K562 (cell line): ENCODE results near the gene TIAL1. TPM values are rescaled to one million over a fixed set of nuclear protein-coding genes. Genes with fewer than 3 reads are reported as not detected.

Experiments used
- BRF2 ChIP-seq: IDR thresholded peaks from 3 replicates; pipeline ENCODE4 v1.6.1; 2011; ENCODE audit warnings: borderline replicate concordance, mild to moderate bottlenecking; ENCODE audit not compliant: insufficient read length, insufficient read depth
- CREB3L1 ChIP-seq: fragments of 450-650 bp; IDR thresholded peaks from 2 replicates; pipeline ENCODE4 v1.6.1; 2014; ENCODE audit warnings: low read depth, mild to moderate bottlenecking, moderate library complexity, borderline replicate concordance
- CREBBP ChIP-seq: IDR thresholded peaks from one replicate; pipeline ENCODE4 v1.6.1; 2012; ENCODE audit warnings: low read depth, mild to moderate bottlenecking, control low read depth, inconsistent platforms, low read length
- CTBP1 ChIP-seq: fragments of 450-650 bp; IDR thresholded peaks from 2 replicates; pipeline ENCODE4 v1.6.1; 2016; ENCODE audit warnings: borderline replicate concordance
- CXXC5 ChIP-seq: fragments of 250-450 bp; sonication (Bioruptor Pico); IDR thresholded peaks from 2 replicates; pipeline ENCODE4 v1.8.0; 2022; ENCODE audit warnings: inconsistent platforms, mild to moderate bottlenecking, moderate library complexity
- E2F6 ChIP-seq, 2 experiments: IDR thresholded peaks; 2 replicates each; pipeline ENCODE4 v1.6.1; 2011; ENCODE audit warnings: borderline replicate concordance in 1 of 2, control low read depth in 1 of 2, low read depth in 1 of 2, low read length in 1 of 2, mild to moderate bottlenecking in 1 of 2, mixed read lengths in 1 of 2, moderate library complexity in 1 of 2; ENCODE audit not compliant: insufficient read depth in 1 of 2, insufficient read length in 1 of 2, poor library complexity in 1 of 2, severe bottlenecking in 1 of 2; ENCODE audit errors: extremely low read depth in 1 of 2
- EP400 ChIP-seq: fragments of 450-650 bp; IDR thresholded peaks from 2 replicates; pipeline ENCODE4 v1.6.1; 2017; ENCODE audit warnings: antibody characterized with exemption, mild to moderate bottlenecking, moderate library complexity
- MAZ ChIP-seq, 2 experiments: fragments of 450-650 bp in 1 of 2; sonication (generic) in 1 of 2; formaldehyde crosslinking; IDR thresholded peaks in 1 of 2; conservative IDR thresholded peaks in 1 of 2; 2 replicates each; pipeline versions ENCODE4 v1.4.0 to v1.5.0; 2020; ENCODE audit warnings: mild to moderate bottlenecking in 1 of 2, missing genetic modification reagents in 1 of 2
- MBD2 ChIP-seq: sonication (generic); IDR thresholded peaks from 2 replicates; pipeline ENCODE4 v1.6.1; 2016; ENCODE audit warnings: low read depth, borderline replicate concordance
- NONO ChIP-seq, 2 experiments: fragments of 200-400 bp in 1 of 2; fragments of 450-650 bp in 1 of 2; formaldehyde crosslinking in 1 of 2; IDR thresholded peaks; 2 replicates each; pipeline ENCODE4 v1.6.1; 2017; ENCODE audit warnings: low read depth in 2 of 2, mild to moderate bottlenecking in 2 of 2, moderate library complexity in 2 of 2, low read length in 1 of 2
- PCBP2 ChIP-seq: fragments of 200-400 bp; formaldehyde crosslinking; IDR thresholded peaks from 2 replicates; pipeline ENCODE4 v1.6.1; 2018; ENCODE audit warnings: low read length, low read depth, mild to moderate bottlenecking, moderate library complexity; ENCODE audit not compliant: poor library complexity, severe bottlenecking
- POLR2A ChIP-seq: fragments of 450-650 bp; conservative IDR thresholded peaks from 2 replicates; pipeline ENCODE4 v1.6.1; 2016
- POLR2AphosphoS5 ChIP-seq: IDR thresholded peaks from 2 replicates; pipeline ENCODE4 v1.6.1; 2011; ENCODE audit warnings: mild to moderate bottlenecking, low read depth, low read length, moderate library complexity; ENCODE audit not compliant: control insufficient read depth, insufficient read depth
- RBFOX2 ChIP-seq: fragments of 200-400 bp; formaldehyde crosslinking; IDR thresholded peaks from 2 replicates; pipeline ENCODE4 v1.6.1; 2017; ENCODE audit warnings: low read depth, mild to moderate bottlenecking, low read length, moderate library complexity
- SMARCC2 ChIP-seq: fragments of 450-650 bp; IDR thresholded peaks from 2 replicates; pipeline ENCODE4 v1.6.1; 2017; ENCODE audit warnings: antibody characterized with exemption, moderate library complexity, mild to moderate bottlenecking, low read depth
- SUPT5H ChIP-seq: fragments of 450-650 bp; IDR thresholded peaks from 2 replicates; pipeline ENCODE4 v1.6.1; 2016
- TBP ChIP-seq: optimal IDR thresholded peaks from 2 replicates; pipeline ENCODE3; 2011; ENCODE audit warnings: low read depth, low read length, improper control_type of control experiment
- UBTF ChIP-seq, 2 experiments: IDR thresholded peaks; 2 replicates each; pipeline ENCODE4 v1.6.1; 2012; ENCODE audit warnings: improper control_type of control experiment in 2 of 2, low read depth in 2 of 2, low read length in 2 of 2, borderline replicate concordance in 1 of 2
- polyA plus RNA-seq, 8 experiments: library from polyadenylated mRNA; depleted of rRNA in 4 of 8; stranded (reverse) in 5 of 8; unstranded in 3 of 8; fragments of >200 nt; fragmentation: Nextera tagmentation in 2 of 8; fragmentation: Illumina TruSeq in 1 of 8; extraction: Ambion mirVana in 2 of 8; extraction: Trizol in 1 of 8; gene quantifications; 2 replicates each; pipeline versions ENCODE4 v1.2.1 to v1.2.3, GENCODE V29; 2011 to 2014; ENCODE audit warnings: inconsistent platforms in 1 of 8, missing spikeins in 1 of 8
- total RNA-seq, 7 experiments: library from RNA; depleted of rRNA in 6 of 7; stranded (reverse); fragments of >200 nt in 6 of 7; fragmentation: Illumina TruSeq in 2 of 7; extraction: Trizol in 2 of 7; gene quantifications; 2 replicates each; pipeline versions ENCODE4 v1.2.1 to v1.2.3, GENCODE V29; 2011 to 2021; ENCODE audit warnings: low replicate concordance in 1 of 7

Gene TIAL1
- total and polyA plus RNA-seq, 9 of the 15 experiments (the other 6 are each of a cell fraction or from before 2014, with no cell fraction given): 22.5 to 126 (median 58.2) TPM

- TF ChIP-seq E2F6 (IDR thresholded peaks at IDR 0.05; ENCODE audit: borderline replicate concordance in 1 of 2, extremely low read depth in 1 of 2, insufficient read depth in 1 of 2, insufficient read length in 1 of 2, low read depth in 1 of 2, low read length in 1 of 2, poor library complexity in 1 of 2, severe bottlenecking in 1 of 2) (peak in 1 of 2 experiments; percentile 72), RBFOX2 (peak; percentile 86), CREB3L1 (peak; percentile 74; the same call in 1 of the 2 replicates), CXXC5 (CRISPR knock-in tag) (peak; percentile 35; the same call in 1 of the 2 replicates), POLR2AphosphoS5 (peak; percentile 67; the same call in 1 of the 2 replicates), BRF2 (no peak), CTBP1 (peak; percentile 68; the same call in 1 of the 2 replicates), MBD2 (peak; percentile 30; the same call in 1 of the 2 replicates), POLR2A (peak; percentile 75), CREBBP (no peak), NONO (IDR thresholded peaks at IDR 0.05; ENCODE audit: low read depth in 2 of 2, low read length in 1 of 2) (peak in 1 of 2 experiments; percentile 38; a peak in 2 of 4 replicates), MAZ (CRISPR knock-in tag; conservative IDR thresholded peaks at IDR 0.05 in 1 of 2, IDR thresholded peaks at IDR 0.05 in 1 of 2) (peak in 1 of 2 experiments; percentile 63; a peak in 2 of 4 replicates), UBTF (IDR thresholded peaks at IDR 0.05; ENCODE audit: borderline replicate concordance in 1 of 2, low read depth in 2 of 2, low read length in 2 of 2) (0 out of 4 replicates have a peak, but pooled peaks of 1 of the 2 experiments have one; percentile 66), SUPT5H (0 out of 2 replicates have a peak, but pooled peaks have one; percentile 57), TBP (peak; percentile 78), SMARCC2 (no peak), EP400 (peak; percentile 60; the same call in 1 of the 2 replicates), PCBP2 (no peak)
These were observed 54.3 kb downstream of the TIAL1 start, which contains the start of gene RGS10 (continued) for GRCh38 chr10:119542357-119542987.
